Heart left ventricle (tissue), 13 donors: ENCODE results near the gene LYSET.

ENCODE experiments used
- POLR2A ChIP-seq, 2 donors: fragments of 450-650 bp; IDR thresholded peaks; one replicate each; pipeline ENCODE4 v1.6.1; 2017; ENCODE audit warnings: antibody characterized with exemption in 2 of 2, mild to moderate bottlenecking in 2 of 2, moderate library complexity in 2 of 2
- TF ChIP-seq, protein P1 (sequence below), 12 donors: fragments of 200-600 bp; sonication (generic) in 4 of 12; IDR thresholded peaks; one replicate each; pipeline versions ENCODE4 v1.5.0 to v1.8.0; 2018 to 2022; ENCODE audit warnings: antibody characterized with exemption in 12 of 12, mild to moderate bottlenecking in 5 of 12
- donor health status: ischemic (EF 13 %, LVEDD 7.1; RV severe dilation, severe dysfunction).
- donor health status: DM: no; HTN: yes; CAD: no.
- donor health status: DM: no; HTN: no; CAD: no.
- donor health status: ischemic (EF 25% LVEDD 6.9; RV normal size, moderate dysfunction).
- donor health status: ischemic (EF 25% LVEDD 5.7; RV mildly dilated, moderate dysfunction).
- donor health status: ischemic (EF 35%, LVEDD 5.7; RV mildly dilated, moderate dysfunction).
- donor health status: nonischemic (EF 11% LVEDD 7.7; RV severe dilation, severe dysfunction).
- donor health status: DM: yes; HTN: yes; CAD: no.
- donor health status: PGD.
- donor health status: ischemic (EF 29% LVEDD 5.4; RV normal size, mild dysfunction).
- donor health status: nonischemic (EF 23%, LVEDD 6.1; RV moderate dilation, normal function).

DNA sequence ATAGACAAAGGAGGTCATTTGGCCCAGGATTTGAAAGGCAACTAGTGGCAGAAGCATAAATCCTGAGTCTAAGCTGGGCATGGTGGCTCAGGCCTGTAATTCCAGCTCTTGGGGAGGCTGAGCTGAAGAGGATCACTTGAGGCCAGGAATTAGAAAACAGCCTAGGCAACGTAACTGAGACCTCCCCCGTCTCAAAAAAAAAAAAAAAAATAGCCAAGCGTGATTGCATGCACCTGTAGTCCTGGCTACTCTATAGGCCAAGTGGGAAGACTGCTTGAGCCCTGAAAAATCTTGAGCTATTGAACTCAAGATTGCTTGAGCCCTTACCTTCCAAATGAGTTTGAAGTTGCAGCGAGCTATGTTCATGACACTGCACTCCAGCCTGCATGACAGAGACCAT, 13.9 kb downstream of the LYSET start:
- TF ChIP-seq, protein P1, sequence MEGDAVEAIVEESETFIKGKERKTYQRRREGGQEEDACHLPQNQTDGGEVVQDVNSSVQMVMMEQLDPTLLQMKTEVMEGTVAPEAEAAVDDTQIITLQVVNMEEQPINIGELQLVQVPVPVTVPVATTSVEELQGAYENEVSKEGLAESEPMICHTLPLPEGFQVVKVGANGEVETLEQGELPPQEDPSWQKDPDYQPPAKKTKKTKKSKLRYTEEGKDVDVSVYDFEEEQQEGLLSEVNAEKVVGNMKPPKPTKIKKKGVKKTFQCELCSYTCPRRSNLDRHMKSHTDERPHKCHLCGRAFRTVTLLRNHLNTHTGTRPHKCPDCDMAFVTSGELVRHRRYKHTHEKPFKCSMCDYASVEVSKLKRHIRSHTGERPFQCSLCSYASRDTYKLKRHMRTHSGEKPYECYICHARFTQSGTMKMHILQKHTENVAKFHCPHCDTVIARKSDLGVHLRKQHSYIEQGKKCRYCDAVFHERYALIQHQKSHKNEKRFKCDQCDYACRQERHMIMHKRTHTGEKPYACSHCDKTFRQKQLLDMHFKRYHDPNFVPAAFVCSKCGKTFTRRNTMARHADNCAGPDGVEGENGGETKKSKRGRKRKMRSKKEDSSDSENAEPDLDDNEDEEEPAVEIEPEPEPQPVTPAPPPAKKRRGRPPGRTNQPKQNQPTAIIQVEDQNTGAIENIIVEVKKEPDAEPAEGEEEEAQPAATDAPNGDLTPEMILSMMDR (IDR thresholded peaks at IDR 0.05): no peak
- no peak for TF ChIP-seq POLR2A (IDR thresholded peaks at IDR 0.05)
